ENCODE measurements around the gene PEX5L. TPM values are rescaled to one million over a fixed set of nuclear protein-coding genes. Genes with fewer than 3 reads are reported as not detected.
A peak's percentile ranks its signal among the peaks of the same experiment; 100 is the strongest.

PEX5L gene
- under 1 TPM; 0.07 to 0.90 TPM for total RNA-seq

- TF ChIP-seq CTCF (IDR thresholded peaks at IDR 0.05), result no peak
- no peak for DNase-seq (ENCODE audit: low spot score)
- Histone ChIP-seq H3K36me3 (no peaks in the 10 kb centered on the region), H3K9me3 (no peaks in the 10 kb centered on the region), H3K27ac (no peak within 1 kb of the TSS), H3K4me3 (peak within 1 kb of the TSS in 1 of 2 donors; percentile 26), H3K4me1 (peaks cover 0 to 5% of the 10 kb centered on the region in 2 donors), H3K27me3 (peaks cover 0 to 10% of the 10 kb centered on the region in 2 donors)
These were observed at the start of gene PEX5L for GRCh38 chr3:180036671-180037455. TSS of gene PEX5L (minus strand) at chr3:180036937. CDS start at chr3:180036599, 338 bp downstream.

GRCh38 chr3:180085122-180085710 lies 48.5 kb upstream of the PEX5L start:
- no peaks in the 10 kb centered on the region for H3K4me1 ChIP-seq
- DNase-seq (ENCODE audit: low spot score), result no peak
- no peak overlapping the region for H3K4me3 ChIP-seq
- H3K36me3 ChIP-seq, result no peaks in the 10 kb centered on the region
- no peaks in the 10 kb centered on the region for H3K27me3 ChIP-seq
- H3K9me3 ChIP-seq, result no peaks in the 10 kb centered on the region
- H3K27ac ChIP-seq, result no peak overlapping the region
- no peak for TF ChIP-seq CTCF (IDR thresholded peaks at IDR 0.05)

GRCh38 chr3:180082699-180083098 lies 46.0 kb upstream of the PEX5L start:
- Histone ChIP-seq H3K4me1 (no peaks in the 10 kb centered on the region), H3K4me3 (no peak overlapping the region), H3K9me3 (no peaks in the 10 kb centered on the region), H3K27ac (no peak overlapping the region), H3K36me3 (no peaks in the 10 kb centered on the region), H3K27me3 (no peaks in the 10 kb centered on the region)
- no peak for DNase-seq (ENCODE audit: low spot score)
- TF ChIP-seq CTCF (IDR thresholded peaks at IDR 0.05), result no peak

- TF ChIP-seq CTCF (IDR thresholded peaks at IDR 0.05), result no peak
These were observed 41.9 kb upstream of the PEX5L start for GRCh38 chr3:180078592-180078991.

GRCh38 chr3:180073561-180073960 lies 36.8 kb upstream of the PEX5L start:
- no peaks in the 10 kb centered on the region for H3K36me3 ChIP-seq
- H3K27ac ChIP-seq, result no peak overlapping the region
- no peaks in the 10 kb centered on the region for H3K4me1 ChIP-seq
- no peaks in the 10 kb centered on the region for H3K9me3 ChIP-seq
- TF ChIP-seq CTCF (IDR thresholded peaks at IDR 0.05), result no peak
- no peak overlapping the region for H3K4me3 ChIP-seq
- no peak for DNase-seq (ENCODE audit: low spot score)
- H3K27me3 ChIP-seq, result no peaks in the 10 kb centered on the region

More at GRCh38 chr3:180078592-180078991, 41.9 kb upstream of the PEX5L start:
- Histone ChIP-seq H3K27ac (no peak overlapping the region), H3K9me3 (no peaks in the 10 kb centered on the region), H3K36me3 (no peaks in the 10 kb centered on the region), H3K4me1 (no peaks in the 10 kb centered on the region), H3K27me3 (no peaks in the 10 kb centered on the region), H3K4me3 (no peak overlapping the region)
- no peak for DNase-seq (ENCODE audit: low spot score)
